Esophagus squamous epithelium (tissue), 4 donors: ENCODE data around the gene MYZAP.

Source experiments
- POLR2A ChIP-seq, 4 donors: fragments of 450-650 bp; IDR thresholded peaks; one replicate each; pipeline ENCODE4 v1.6.1; 2017; ENCODE audit warnings: antibody characterized with exemption in 4 of 4, mild to moderate bottlenecking in 4 of 4, moderate library complexity in 3 of 4
- TF ChIP-seq, protein P1 (sequence below), 6 experiments: fragments of 450-650 bp in 4 of 6; fragments of 200-600 bp in 2 of 6; sonication (generic) in 2 of 6; IDR thresholded peaks; one replicate each; pipeline ENCODE4 v1.5.1; 2016 to 2019; ENCODE audit warnings: antibody characterized with exemption in 6 of 6, mild to moderate bottlenecking in 4 of 6, moderate library complexity in 4 of 6

DNA sequence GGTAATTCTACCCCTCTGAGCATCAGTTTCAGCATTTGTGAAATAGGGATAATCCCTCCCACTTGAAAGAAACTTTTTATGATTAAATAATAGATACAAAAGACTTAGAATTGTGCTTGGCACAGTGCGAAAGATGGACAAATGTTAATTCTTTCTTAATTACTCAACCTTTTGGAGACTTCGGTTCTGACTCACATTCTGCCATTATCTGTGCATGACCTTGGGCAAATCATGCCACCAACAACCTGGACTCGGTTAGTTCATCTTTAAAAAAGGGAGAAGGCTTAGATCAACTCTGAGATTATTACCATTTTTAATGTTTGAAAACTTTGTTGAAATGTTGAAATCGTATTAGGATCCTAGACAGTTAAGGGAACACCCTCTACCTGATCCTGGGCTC is 74.2 kb downstream of the MYZAP start:
- TF ChIP-seq, protein P1, sequence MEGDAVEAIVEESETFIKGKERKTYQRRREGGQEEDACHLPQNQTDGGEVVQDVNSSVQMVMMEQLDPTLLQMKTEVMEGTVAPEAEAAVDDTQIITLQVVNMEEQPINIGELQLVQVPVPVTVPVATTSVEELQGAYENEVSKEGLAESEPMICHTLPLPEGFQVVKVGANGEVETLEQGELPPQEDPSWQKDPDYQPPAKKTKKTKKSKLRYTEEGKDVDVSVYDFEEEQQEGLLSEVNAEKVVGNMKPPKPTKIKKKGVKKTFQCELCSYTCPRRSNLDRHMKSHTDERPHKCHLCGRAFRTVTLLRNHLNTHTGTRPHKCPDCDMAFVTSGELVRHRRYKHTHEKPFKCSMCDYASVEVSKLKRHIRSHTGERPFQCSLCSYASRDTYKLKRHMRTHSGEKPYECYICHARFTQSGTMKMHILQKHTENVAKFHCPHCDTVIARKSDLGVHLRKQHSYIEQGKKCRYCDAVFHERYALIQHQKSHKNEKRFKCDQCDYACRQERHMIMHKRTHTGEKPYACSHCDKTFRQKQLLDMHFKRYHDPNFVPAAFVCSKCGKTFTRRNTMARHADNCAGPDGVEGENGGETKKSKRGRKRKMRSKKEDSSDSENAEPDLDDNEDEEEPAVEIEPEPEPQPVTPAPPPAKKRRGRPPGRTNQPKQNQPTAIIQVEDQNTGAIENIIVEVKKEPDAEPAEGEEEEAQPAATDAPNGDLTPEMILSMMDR (IDR thresholded peaks at IDR 0.05) = no peak
- no peak for TF ChIP-seq POLR2A (IDR thresholded peaks at IDR 0.05)
